GM20000 (cell line): ENCODE results near the gene PLEKHG7.

ENCODE experiments used
- DNase-seq: peaks from one replicate; pipeline ENCODE4 v3.0.0; 2012; ENCODE audit warnings: low spot score
- TF ChIP-seq, protein P1 (sequence below): IDR thresholded peaks from 2 replicates; pipeline ENCODE4 v1.5.1; 2012; ENCODE audit warnings: mild to moderate bottlenecking, control low read depth; ENCODE audit errors: extremely low read depth, missing control alignments

Gene PLEKHG7

DNA sequence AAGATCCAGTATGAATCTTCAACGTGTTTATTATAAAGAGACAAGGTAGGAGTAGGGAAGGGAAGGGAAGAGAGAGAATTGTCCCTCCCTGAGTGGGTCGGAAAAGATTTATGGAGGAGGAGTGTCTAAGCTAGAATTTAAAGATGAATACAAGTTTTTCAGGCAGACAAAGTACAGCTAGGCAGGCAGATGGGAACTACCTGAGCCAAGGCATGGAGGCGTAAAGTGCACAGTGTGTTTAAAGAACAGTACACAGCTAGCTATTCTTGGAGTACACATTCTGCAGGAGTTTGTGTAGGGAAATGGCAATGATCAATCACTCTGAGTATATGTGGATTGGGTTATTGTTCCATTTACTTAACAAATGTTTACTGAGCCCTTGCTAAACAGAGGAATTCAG, 20.1 kb downstream of the PLEKHG7 start:
- TF ChIP-seq, protein P1, sequence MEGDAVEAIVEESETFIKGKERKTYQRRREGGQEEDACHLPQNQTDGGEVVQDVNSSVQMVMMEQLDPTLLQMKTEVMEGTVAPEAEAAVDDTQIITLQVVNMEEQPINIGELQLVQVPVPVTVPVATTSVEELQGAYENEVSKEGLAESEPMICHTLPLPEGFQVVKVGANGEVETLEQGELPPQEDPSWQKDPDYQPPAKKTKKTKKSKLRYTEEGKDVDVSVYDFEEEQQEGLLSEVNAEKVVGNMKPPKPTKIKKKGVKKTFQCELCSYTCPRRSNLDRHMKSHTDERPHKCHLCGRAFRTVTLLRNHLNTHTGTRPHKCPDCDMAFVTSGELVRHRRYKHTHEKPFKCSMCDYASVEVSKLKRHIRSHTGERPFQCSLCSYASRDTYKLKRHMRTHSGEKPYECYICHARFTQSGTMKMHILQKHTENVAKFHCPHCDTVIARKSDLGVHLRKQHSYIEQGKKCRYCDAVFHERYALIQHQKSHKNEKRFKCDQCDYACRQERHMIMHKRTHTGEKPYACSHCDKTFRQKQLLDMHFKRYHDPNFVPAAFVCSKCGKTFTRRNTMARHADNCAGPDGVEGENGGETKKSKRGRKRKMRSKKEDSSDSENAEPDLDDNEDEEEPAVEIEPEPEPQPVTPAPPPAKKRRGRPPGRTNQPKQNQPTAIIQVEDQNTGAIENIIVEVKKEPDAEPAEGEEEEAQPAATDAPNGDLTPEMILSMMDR = no peak
- DNase-seq = no peak

DNA sequence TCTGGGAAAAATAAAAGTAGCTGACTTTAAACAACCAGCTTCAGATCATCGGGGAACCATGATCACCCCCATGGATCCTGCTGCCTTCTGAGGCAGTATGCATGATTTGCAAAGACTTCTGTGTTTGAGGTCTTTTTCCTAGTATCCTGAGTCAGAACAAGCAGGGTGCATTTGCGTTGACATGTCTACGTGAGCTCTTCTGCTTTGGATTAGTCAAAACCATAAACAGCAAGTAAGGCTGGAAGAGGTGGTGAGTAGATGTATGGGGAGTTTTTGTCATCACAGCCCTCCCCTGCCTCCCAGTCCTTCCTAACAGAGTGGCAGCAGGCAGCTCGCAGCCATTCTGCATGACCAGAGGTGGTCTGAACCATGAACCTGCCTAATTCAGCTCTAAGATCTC, 24.1 kb downstream of the PLEKHG7 start:
- TF ChIP-seq, protein P1 = no peak

DNA sequence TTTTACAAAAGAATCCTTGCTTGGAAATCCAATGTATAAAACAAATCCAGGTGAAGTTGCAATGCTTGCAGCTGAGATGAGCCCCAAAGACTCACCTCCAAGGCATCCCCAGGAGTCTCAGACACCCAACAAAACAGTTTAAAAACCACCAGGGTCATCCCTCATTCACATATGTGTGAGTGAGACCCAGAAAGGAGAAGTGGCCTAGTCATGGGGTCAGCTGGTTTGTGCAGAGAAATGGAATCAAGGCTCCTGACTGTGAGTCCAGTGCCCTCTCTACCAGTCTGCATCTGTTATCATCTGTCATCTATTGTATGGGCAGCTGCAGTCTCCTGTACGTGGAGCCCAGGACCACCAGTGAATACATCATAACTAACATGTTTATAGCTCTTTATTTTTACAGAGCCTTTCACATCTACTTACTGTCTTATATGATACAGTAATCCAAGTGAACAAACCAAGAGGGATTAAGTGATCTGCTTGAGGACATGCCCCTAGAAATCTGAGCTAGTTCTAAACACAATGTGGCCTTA, 27.1 kb downstream of the PLEKHG7 start:
- no peak for DNase-seq
- TF ChIP-seq, protein P1 = no peak

More for the DNA sequence above, 24.1 kb downstream of the PLEKHG7 start:
- DNase-seq = no peak

DNA sequence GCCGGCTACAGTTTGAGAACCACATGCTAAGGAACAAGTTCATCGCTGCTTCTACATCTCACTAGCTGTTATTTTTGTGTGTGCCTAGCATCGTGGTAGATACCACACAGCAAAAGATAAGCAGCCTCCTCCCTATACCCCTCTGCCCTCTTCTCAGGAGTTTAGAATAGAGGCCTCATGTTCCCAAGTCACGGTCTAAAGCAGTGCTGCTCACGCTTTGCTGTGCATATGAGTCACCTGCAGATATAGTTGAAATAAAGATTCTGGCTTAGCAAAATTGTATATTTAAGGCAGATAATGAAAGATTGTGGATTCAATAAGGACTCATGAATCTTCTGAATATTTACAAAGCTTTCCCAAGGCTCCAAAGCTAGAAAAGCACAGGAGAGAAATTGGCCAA, 28.0 kb downstream of the PLEKHG7 start:
- DNase-seq = no peak
- TF ChIP-seq, protein P1 = no peak

DNA sequence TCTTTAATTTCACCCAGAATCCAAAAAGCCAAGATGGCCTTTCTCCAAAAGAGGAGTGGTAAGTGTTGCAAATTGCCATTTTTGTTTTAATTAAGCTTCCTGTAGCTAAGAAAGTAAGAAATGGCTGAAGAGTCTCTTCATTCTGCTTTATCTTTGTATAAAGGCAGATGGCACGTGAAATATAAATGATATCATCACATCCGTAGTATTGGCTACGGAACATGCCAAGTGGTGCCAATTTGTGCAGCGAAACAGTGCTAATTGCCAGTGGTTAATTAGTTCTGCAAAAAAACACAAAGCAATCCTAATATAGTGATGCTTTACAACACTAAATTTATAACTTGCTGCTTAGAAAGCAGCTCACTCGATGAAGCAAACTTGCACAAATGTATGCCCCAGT, 29.4 kb downstream of the PLEKHG7 start:
- TF ChIP-seq, protein P1 = no peak
- DNase-seq = no peak

DNA sequence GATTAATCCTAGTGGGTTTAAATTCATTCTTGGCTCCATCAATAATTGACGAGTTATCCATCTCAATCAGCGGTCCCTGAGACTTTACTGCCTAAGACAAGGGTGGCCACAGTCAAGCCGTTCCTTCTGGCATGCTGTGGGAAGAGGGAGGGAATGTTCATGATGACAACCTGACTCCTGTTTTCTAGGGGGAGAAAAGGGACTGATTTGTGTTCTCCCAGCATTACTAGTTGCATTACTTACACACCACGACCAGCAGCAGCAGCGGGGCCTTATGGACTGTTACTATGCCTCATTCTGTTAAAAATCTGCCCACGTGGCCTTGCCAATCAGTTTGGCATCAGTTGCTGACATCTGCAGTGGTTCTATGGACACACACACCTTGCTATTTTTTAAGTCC, 29.9 kb downstream of the PLEKHG7 start:
- DNase-seq = no peak

DNA sequence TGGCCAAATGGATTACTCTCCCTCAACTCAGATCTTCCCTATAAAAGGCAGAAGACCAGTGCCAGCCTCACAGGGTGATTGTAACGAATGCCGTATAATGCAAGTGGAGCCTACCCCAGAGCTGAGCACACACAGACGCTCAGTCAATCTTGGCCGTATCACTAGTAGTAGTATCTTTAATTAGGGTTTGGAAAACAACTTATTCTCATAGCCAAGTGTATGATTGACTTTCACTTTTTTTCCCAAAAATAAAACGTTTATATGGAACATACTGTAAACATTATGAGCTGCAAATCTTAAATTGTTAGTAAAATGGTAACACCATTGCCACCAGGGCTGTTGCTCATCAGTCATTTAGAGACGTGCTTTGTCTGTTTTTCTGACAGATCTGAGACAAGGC, 30.4 kb downstream of the PLEKHG7 start:
- no peak for DNase-seq
- TF ChIP-seq, protein P1 = no peak

More for the DNA sequence above, 29.9 kb downstream of the PLEKHG7 start:
- TF ChIP-seq, protein P1 = no peak

DNA sequence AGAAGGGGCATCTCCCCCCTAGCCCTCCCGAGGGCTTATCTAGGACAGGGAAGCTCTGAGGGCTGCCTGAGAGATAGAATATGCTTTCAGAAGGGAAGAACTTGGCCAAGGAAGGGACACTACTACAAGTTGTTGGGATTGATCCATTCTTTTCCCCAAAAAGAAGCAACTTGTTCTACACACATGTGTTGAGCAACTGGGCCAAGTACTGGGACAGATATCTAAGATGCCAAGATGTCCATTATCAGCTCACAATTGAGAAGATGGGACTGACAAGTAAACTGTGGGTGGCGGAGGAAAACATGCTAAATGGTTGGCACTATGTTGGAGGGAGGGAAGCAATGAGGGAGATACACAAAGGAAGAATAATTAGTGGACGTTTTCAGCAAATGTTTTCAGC, 30.9 kb downstream of the PLEKHG7 start:
- DNase-seq = no peak
- TF ChIP-seq, protein P1 = no peak
